Fibroblast of lung (primary cell): Measurements from ENCODE around the gene SCAMP3. TPM values are rescaled to one million over a fixed set of nuclear protein-coding genes. Genes with fewer than 3 reads are reported as not detected.
"Not testable (repeated sequence)": the region's sequence is repeated elsewhere in the genome, so short reads cannot be mapped to it uniquely, and the experiment has no call there.

Experiments
- DNase-seq, 2 donors: peaks; one replicate each; pipeline versions ENCODE4 v3.0.0 to v3.0.0-alpha.2; 2010; ENCODE audit warnings: low read depth in 2 of 2
- H2AFZ ChIP-seq: 2 replicates; pipeline ENCODE4 v1.5.1; 2012; ENCODE audit warnings: low read length, control low read depth, inconsistent platforms
- H3K27ac ChIP-seq: 2 replicates; pipeline ENCODE4 v1.5.1; 2011; ENCODE audit warnings: low read length, control low read depth; ENCODE audit not compliant: insufficient read depth
- H3K27me3 ChIP-seq: 2 replicates; pipeline ENCODE4 v1.5.1; 2011; ENCODE audit warnings: mild to moderate bottlenecking, low read length; ENCODE audit not compliant: control insufficient read depth, insufficient read depth
- H3K36me3 ChIP-seq: 2 replicates; pipeline ENCODE4 v1.5.1; 2011; ENCODE audit warnings: low read length; ENCODE audit not compliant: control insufficient read depth, insufficient read depth
- H3K4me1 ChIP-seq: 2 replicates; pipeline ENCODE4 v1.5.1; 2011; ENCODE audit warnings: low read length; ENCODE audit not compliant: control insufficient read depth, insufficient read depth; ENCODE audit errors: extremely low read depth
- H3K4me2 ChIP-seq: 2 replicates; pipeline ENCODE4 v1.5.1; 2011; ENCODE audit warnings: low read length, control low read depth; ENCODE audit not compliant: insufficient read depth; ENCODE audit errors: extremely low read depth
- H3K4me3 ChIP-seq, 4 experiments: fragments of 200-600 bp in 1 of 4; sonication (generic) in 1 of 4; replicated peaks in 1 of 4; 2 replicates each; pipeline ENCODE4 v1.5.1; 2011 to 2016; ENCODE audit warnings: low read length in 4 of 4, low read depth in 3 of 4, mild to moderate bottlenecking in 3 of 4, control low read depth in 2 of 4, inconsistent platforms in 1 of 4, mixed read lengths in 1 of 4; ENCODE audit not compliant: insufficient read depth in 1 of 4; ENCODE audit errors: control extremely low read depth in 1 of 4
- H3K79me2 ChIP-seq: 2 replicates; pipeline ENCODE4 v1.5.1; 2012; ENCODE audit warnings: mild to moderate bottlenecking, low read length, inconsistent platforms; ENCODE audit not compliant: control insufficient read depth, insufficient read depth
- H3K9ac ChIP-seq: 2 replicates; pipeline ENCODE4 v1.5.1; 2011; ENCODE audit warnings: mild to moderate bottlenecking, low read length, control low read depth; ENCODE audit not compliant: insufficient read depth
- H3K9me3 ChIP-seq: 2 replicates; pipeline ENCODE4 v1.5.1; 2012; ENCODE audit warnings: low read depth, low read length; ENCODE audit not compliant: control insufficient read depth, insufficient read depth
- H4K20me1 ChIP-seq: 2 replicates; pipeline ENCODE4 v1.5.1; 2011; ENCODE audit warnings: low read length; ENCODE audit not compliant: control insufficient read depth, insufficient read depth; ENCODE audit errors: extremely low read depth
- EZH2 ChIP-seq: IDR thresholded peaks from 2 replicates; pipeline ENCODE4 v1.5.1; 2012; ENCODE audit warnings: low read length, control low read depth, mild to moderate bottlenecking; ENCODE audit errors: missing control alignments
- polyA plus RNA-seq, 2 donors: library from polyadenylated mRNA; depleted of rRNA in 1 of 2; stranded (reverse) in 1 of 2; unstranded in 1 of 2; fragments of >200 nt; gene quantifications; 2 replicates each; pipeline ENCODE4 v1.2.1, GENCODE V29; 2011 to 2012; ENCODE audit warnings: missing spikeins in 1 of 2
- total RNA-seq: library from RNA; depleted of rRNA; stranded (reverse); fragments of >200 nt; gene quantifications from 2 replicates; pipeline ENCODE4 v1.2.1, GENCODE V29; 2014
- TF ChIP-seq, protein P1 (sequence below), 2 donors: IDR thresholded peaks in 1 of 2; conservative IDR thresholded peaks in 1 of 2; 1 replicate in 1 of 2; 2 replicates in 1 of 2; pipeline ENCODE4 v1.5.1; 2011 to 2012; ENCODE audit warnings: low read length in 2 of 2, control low read depth in 1 of 2, inconsistent platforms in 1 of 2, low read depth in 1 of 2, mild to moderate bottlenecking in 1 of 2

SCAMP3 gene
- total and polyA plus RNA-seq, 2 donors (not counting 1 experiment from before 2014, with no cell fraction given), result 33.2 to 106 TPM

DNA sequence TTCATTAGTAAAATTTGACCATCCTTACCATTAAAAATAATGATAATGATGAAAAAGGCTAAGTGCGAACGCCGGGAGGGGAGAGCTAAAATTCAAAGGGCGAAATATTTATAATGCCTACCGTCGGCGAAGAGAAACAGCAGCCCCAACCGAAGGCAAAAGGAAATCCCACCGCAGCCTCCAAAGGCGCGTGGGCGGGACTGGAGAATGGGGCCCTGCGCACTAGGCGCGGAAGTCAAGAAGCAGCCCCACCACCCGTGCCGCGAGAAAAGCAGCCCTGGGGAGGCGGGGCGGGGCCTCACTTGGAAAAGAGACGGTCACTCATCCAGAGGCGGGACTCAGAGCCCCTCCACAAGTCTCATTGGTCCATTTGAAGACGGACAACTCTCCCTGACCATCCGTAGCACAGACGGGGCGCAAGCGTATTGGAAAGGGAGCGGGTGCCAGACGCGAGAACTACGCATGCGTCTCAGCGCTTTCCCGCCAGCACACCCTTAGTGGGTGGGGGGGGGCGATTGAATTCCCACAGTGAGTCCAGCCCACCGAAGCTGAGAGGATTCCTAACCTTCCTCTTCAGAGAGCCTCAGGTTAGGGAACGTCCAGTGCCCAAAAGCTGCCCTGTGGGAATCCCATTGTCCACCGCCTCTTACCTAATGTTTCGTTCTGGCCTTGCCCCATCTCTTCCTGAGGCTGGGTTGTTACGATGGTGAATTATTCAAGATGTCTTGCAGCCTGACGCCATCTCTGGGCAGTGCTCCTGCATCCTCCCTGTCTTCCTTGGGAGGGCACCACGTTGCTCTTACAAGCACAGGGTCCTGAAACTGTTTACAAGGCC is 34.7 kb downstream of the SCAMP3 start:
- peak overlapping the region; percentile 93 for H3K27ac ChIP-seq
- no peaks in the 10 kb centered on the region for H4K20me1 ChIP-seq
- TF ChIP-seq EZH2, result no peak
- TF ChIP-seq, protein P1, sequence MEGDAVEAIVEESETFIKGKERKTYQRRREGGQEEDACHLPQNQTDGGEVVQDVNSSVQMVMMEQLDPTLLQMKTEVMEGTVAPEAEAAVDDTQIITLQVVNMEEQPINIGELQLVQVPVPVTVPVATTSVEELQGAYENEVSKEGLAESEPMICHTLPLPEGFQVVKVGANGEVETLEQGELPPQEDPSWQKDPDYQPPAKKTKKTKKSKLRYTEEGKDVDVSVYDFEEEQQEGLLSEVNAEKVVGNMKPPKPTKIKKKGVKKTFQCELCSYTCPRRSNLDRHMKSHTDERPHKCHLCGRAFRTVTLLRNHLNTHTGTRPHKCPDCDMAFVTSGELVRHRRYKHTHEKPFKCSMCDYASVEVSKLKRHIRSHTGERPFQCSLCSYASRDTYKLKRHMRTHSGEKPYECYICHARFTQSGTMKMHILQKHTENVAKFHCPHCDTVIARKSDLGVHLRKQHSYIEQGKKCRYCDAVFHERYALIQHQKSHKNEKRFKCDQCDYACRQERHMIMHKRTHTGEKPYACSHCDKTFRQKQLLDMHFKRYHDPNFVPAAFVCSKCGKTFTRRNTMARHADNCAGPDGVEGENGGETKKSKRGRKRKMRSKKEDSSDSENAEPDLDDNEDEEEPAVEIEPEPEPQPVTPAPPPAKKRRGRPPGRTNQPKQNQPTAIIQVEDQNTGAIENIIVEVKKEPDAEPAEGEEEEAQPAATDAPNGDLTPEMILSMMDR (conservative IDR thresholded peaks at IDR 0.05 in 1 of 2, IDR thresholded peaks at IDR 0.05 in 1 of 2; ENCODE audit: low read depth in 1 of 2, low read length in 2 of 2), result no peak

DNA sequence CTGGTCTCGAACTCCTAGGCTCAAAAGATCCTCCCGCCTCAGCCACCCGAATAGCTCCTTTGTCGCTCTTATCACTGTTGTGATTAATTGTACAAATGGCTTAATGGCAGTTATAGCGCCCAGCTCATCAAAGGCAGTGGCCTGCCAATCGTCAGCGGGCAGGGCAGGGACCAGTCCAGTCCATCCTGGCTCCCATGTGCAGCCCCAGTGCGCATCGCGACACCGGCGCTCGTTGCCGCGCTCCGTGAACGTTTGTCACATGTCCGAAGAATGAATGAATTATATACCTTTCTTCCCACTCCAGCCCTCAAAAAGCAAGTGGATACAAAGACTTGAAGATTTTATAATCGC is 35.3 kb downstream of the SCAMP3 start:
- peak overlapping the region; percentile 67 for H3K9ac ChIP-seq
- H4K20me1 ChIP-seq, result no peaks in the 10 kb centered on the region
- H3K36me3 ChIP-seq, result no peaks in the 10 kb centered on the region
- H3K4me3 ChIP-seq, result peak overlapping the region; percentile 40 to 81 (median 63)
- peak; percentile 35 to 37 for DNase-seq
- peak overlapping the region; percentile 86 for H3K27ac ChIP-seq
- H3K9me3 ChIP-seq, result no peaks in the 10 kb centered on the region
- H3K4me1 ChIP-seq, result peaks cover 18% of the 10 kb centered on the region
- TF ChIP-seq, protein P1 (conservative IDR thresholded peaks at IDR 0.05 in 1 of 2, IDR thresholded peaks at IDR 0.05 in 1 of 2; ENCODE audit: low read depth in 1 of 2, low read length in 2 of 2), result peak in 1 of 2 donors; percentile 4
- no peak for TF ChIP-seq EZH2
- H3K79me2 ChIP-seq, result peaks cover 11% of the 10 kb centered on the region
- peak overlapping the region; percentile 81 for H3K4me2 ChIP-seq
- H3K27me3 ChIP-seq, result no peaks in the 10 kb centered on the region
- no peak overlapping the region for H2AFZ ChIP-seq

More for the DNA sequence above, 34.7 kb downstream of the SCAMP3 start:
- Histone ChIP-seq H3K9ac (peak overlapping the region; percentile 67), H3K4me3 (peak overlapping the region; percentile 40 to 81 (median 63)), H3K4me2 (peak overlapping the region; percentile 81), H3K9me3 (no peaks in the 10 kb centered on the region), H3K79me2 (peaks cover 11% of the 10 kb centered on the region), H2AFZ (peak overlapping the region; percentile 94), H3K4me1 (peaks cover 18% of the 10 kb centered on the region), H3K36me3 (no peaks in the 10 kb centered on the region), H3K27me3 (no peaks in the 10 kb centered on the region)
- peak; percentile 97 to 99 for DNase-seq

- peak overlapping the region; percentile 40 to 81 (median 63) for H3K4me3 ChIP-seq
- H4K20me1 ChIP-seq, result no peaks in the 10 kb centered on the region
- peaks cover 18% of the 10 kb centered on the region for H3K4me1 ChIP-seq
- H3K36me3 ChIP-seq, result no peaks in the 10 kb centered on the region
- TF ChIP-seq, protein P1 (conservative IDR thresholded peaks at IDR 0.05 in 1 of 2, IDR thresholded peaks at IDR 0.05 in 1 of 2; ENCODE audit: low read depth in 1 of 2, low read length in 2 of 2), result peak; percentile 48 to 56
- no peak for TF ChIP-seq EZH2
- peak overlapping the region; percentile 81 for H3K4me2 ChIP-seq
- peak overlapping the region; percentile 67 for H3K9ac ChIP-seq
- peaks cover 11% of the 10 kb centered on the region for H3K79me2 ChIP-seq
- no peaks in the 10 kb centered on the region for H3K27me3 ChIP-seq
- no peak overlapping the region for H2AFZ ChIP-seq
- peak; percentile 78 to 80 for DNase-seq
- H3K9me3 ChIP-seq, result no peaks in the 10 kb centered on the region
- H3K27ac ChIP-seq, result peak overlapping the region; percentile 86
These were observed 35.8 kb downstream of the SCAMP3 start for GRCh38 chr1:155226188-155226909.

DNA sequence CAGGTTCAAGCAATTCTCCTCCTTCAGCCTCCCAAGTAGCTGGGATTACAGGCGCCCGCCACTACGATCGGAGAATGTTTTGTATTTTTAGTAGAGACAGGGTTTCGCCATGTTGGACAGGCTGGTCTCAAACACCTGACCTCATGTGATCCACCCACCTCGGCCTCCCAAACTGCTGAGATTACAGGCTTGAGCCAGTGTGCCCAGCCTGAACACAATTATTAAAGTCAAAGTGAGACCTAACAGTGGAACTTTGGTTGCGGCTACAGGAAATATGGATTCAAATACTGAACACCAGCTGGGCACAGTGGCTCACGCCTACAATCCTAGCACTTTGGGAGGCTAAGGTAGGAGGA is 36.8 kb downstream of the SCAMP3 start:
- peak overlapping the region; percentile 86 for H3K27ac ChIP-seq
- H3K9me3 ChIP-seq, H3K36me3 ChIP-seq, H3K9ac ChIP-seq, H2AFZ ChIP-seq, H3K4me2 ChIP-seq, H4K20me1 ChIP-seq, DNase-seq, H3K27me3 ChIP-seq: not testable (repeated sequence)
- H3K79me2 ChIP-seq, result peaks cover 11% of the 10 kb centered on the region
- H3K4me3 ChIP-seq, result peak overlapping the region in 1 of 4 experiments; percentile 66
- H3K4me1 ChIP-seq, result peaks cover 18% of the 10 kb centered on the region
